Lower lobe of right lung (tissue), 2 donors: ENCODE data around the gene NFIA. TPM values are rescaled to one million over a fixed set of nuclear protein-coding genes. Genes with fewer than 3 reads are reported as not detected.
A peak's percentile ranks its signal among the peaks of the same experiment; 100 is the strongest.

Experiments
- ATAC-seq, 2 donors: fragments of 200-7000 bp; cut with Tn5 transposase; one replicate each; pipeline ENCODE4 v1.9.1; 2020 to 2022; ENCODE audit warnings: mild to moderate bottlenecking in 2 of 2, moderate library complexity in 2 of 2
- DNase-seq: peaks from one replicate; pipeline ENCODE4 v3.0.0-alpha.2; 2020
- H3K27ac ChIP-seq: fragments of 200-600 bp; one replicate; pipeline ENCODE4 v1.8.0; 2022
- H3K27me3 ChIP-seq: fragments of 200-600 bp; one replicate; pipeline ENCODE4 v1.8.0; 2022; ENCODE audit warnings: low read depth
- H3K36me3 ChIP-seq: fragments of 200-600 bp; one replicate; pipeline ENCODE4 v1.8.0; 2022; ENCODE audit warnings: mild to moderate bottlenecking
- H3K4me1 ChIP-seq: fragments of 200-600 bp; one replicate; pipeline ENCODE4 v1.8.0; 2022
- H3K4me3 ChIP-seq: fragments of 200-600 bp; one replicate; pipeline ENCODE4 v1.8.0; 2022; ENCODE audit warnings: mild to moderate bottlenecking
- H3K9me3 ChIP-seq: fragments of 200-600 bp; one replicate; pipeline ENCODE4 v1.8.0; 2022
- intact Hi-C: fragments of 100-400 bp; cut with DNase I; formaldehyde crosslinking; loops from one replicate; pipeline ENCODE4 v1.11.0; 2022
- total RNA-seq: library from RNA; stranded (reverse); fragmentation: NEBNext Ultra II Directional; extraction: Animal tissue kit (Norgen Biotek cat#: 25700); gene quantifications from one replicate; pipeline ENCODE4 v1.2.1, GENCODE V29; 2021
- TF ChIP-seq, protein P1 (sequence below): fragments of 200-600 bp; IDR thresholded peaks from one replicate; pipeline ENCODE4 v1.8.0; 2022; ENCODE audit warnings: antibody characterized with exemption, mild to moderate bottlenecking
- donor health status: DM: no; HTN: yes; CAD: no; lungs with severe emphysema.

The NFIA gene
- total RNA-seq, 1 donor from 2014 or later: 70.0 TPM

DNA sequence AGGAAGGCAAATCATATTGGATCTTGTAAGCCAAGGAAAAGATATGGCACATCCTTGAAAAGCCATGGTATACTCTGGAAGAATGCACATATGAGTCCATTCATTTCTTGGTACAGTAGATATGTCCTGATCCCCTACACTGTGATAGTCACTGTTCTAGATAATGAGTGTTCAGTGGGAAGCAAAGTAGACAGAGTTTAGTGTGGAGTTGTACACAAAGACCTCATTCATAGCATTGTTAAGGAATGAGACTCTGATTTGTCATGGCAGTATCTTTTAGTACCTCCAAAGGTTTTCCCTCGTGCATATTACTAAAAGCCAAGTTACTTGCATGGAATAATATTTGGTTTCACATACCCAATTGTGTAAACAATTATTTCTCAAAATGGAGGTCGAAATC is 204.7 kb downstream of the NFIA start:
- ATAC-seq (peak in 1 of 2 donors; percentile 13), DNase-seq (no peak)
- intact Hi-C loops: no loop called here
- TF ChIP-seq, protein P1, sequence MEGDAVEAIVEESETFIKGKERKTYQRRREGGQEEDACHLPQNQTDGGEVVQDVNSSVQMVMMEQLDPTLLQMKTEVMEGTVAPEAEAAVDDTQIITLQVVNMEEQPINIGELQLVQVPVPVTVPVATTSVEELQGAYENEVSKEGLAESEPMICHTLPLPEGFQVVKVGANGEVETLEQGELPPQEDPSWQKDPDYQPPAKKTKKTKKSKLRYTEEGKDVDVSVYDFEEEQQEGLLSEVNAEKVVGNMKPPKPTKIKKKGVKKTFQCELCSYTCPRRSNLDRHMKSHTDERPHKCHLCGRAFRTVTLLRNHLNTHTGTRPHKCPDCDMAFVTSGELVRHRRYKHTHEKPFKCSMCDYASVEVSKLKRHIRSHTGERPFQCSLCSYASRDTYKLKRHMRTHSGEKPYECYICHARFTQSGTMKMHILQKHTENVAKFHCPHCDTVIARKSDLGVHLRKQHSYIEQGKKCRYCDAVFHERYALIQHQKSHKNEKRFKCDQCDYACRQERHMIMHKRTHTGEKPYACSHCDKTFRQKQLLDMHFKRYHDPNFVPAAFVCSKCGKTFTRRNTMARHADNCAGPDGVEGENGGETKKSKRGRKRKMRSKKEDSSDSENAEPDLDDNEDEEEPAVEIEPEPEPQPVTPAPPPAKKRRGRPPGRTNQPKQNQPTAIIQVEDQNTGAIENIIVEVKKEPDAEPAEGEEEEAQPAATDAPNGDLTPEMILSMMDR: no peak
- Histone ChIP-seq H3K27ac (no peak overlapping the region), H3K27me3 (no peaks in the 10 kb centered on the region), H3K9me3 (no peaks in the 10 kb centered on the region), H3K36me3 (no peaks in the 10 kb centered on the region), H3K4me1 (peaks cover 18% of the 10 kb centered on the region), H3K4me3 (no peak overlapping the region)

DNA sequence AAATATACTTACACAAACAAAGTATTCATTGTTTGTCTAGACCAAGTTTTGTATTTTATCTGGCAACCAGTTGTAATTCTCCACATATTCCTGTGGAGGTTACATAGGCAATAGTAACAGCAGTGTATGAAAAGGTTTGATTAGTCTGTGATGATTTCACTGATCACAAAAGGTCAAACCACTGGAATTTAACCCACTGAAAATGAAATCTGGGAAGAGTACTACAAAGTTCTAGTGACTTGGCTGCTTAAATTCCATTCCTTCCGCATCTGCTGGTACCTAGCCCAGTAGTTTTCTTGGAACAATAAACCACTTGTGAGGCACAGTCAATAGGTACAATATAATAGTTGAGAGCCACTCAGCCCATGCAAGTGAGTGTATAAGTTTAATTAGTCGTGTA is 205.4 kb downstream of the NFIA start:
- no peaks in the 10 kb centered on the region for H3K36me3 ChIP-seq
- no peaks in the 10 kb centered on the region for H3K9me3 ChIP-seq
- H3K27ac ChIP-seq: no peak overlapping the region
- DNase-seq (no peak), ATAC-seq (peak; percentile 69 to 88)
- peaks cover 18% of the 10 kb centered on the region for H3K4me1 ChIP-seq
- no peaks in the 10 kb centered on the region for H3K27me3 ChIP-seq
- no peak overlapping the region for H3K4me3 ChIP-seq
- TF ChIP-seq, protein P1: no peak
- intact Hi-C loops: no loop called here

DNA sequence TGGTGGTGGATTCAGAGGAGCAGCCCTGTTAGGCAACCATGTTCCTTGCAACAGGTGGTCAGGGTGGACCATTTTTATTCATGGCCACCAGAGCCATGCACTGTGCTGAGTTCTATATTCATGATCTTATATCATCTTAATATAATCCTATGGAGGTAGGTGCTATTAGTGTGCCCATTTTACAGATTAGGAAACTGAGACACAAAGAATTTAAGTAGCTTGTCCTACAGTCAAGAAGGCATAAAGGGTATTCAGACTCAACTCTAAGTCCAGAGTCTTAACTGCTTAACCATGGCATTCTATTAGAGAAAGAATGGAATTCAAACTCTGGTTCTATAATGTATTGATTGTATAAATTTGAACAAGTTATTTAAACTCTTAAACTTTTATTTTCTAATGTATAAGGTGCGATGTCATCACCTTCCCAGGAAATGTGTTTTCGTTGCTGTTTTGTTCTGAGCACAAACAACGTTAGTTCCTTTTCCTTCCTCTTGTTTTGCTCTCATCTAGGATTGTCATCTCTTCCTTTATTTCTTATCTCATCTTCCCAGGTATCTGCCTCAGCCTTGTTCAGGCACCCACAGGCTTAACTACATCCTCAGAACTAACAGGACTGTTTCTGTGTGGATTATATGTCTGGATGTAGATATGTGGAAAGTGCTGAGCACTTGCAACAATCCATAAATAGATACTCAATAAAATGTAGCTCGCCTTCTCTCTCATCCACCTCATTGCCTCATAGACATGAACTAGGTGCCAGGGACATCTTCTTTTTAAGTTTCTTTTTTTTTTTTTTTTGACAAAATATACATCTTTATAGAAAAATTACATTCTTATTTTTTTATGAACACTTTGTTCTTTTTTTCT is 207.1 kb downstream of the NFIA start:
- Histone ChIP-seq H3K4me3 (no peak overlapping the region), H3K4me1 (peaks cover 18% of the 10 kb centered on the region), H3K27ac (no peak overlapping the region), H3K27me3 (no peaks in the 10 kb centered on the region), H3K36me3 (no peaks in the 10 kb centered on the region), H3K9me3 (no peaks in the 10 kb centered on the region)
- ATAC-seq (no peak), DNase-seq (no peak)
- intact Hi-C loops: no loop called here
- TF ChIP-seq, protein P1: no peak

DNA sequence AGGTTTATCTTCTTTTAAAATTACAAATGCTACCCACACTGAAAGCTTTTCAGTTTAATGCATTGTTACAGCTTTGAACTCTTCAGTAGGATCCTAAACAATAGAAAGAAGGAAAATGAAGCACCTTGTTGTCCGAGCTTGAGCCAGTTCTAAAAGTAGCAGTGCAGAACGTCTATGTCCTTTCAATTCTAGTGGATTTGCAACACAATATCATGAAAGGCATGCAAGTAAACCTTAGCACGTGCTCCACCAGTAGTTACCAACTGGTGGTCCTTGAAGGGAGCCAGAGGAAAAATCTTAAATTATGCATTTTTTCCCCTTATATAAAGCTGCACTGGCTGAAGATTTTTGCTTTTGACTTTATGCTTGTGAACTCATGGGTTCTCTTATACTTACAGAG is 208.2 kb downstream of the NFIA start:
- Histone ChIP-seq H3K9me3 (no peaks in the 10 kb centered on the region), H3K4me3 (no peak overlapping the region), H3K27ac (no peak overlapping the region), H3K36me3 (no peaks in the 10 kb centered on the region), H3K4me1 (peaks cover 14% of the 10 kb centered on the region), H3K27me3 (no peaks in the 10 kb centered on the region)
- ATAC-seq (no peak), DNase-seq (no peak)
- TF ChIP-seq, protein P1: no peak
- intact Hi-C loops: no loop called here

DNA sequence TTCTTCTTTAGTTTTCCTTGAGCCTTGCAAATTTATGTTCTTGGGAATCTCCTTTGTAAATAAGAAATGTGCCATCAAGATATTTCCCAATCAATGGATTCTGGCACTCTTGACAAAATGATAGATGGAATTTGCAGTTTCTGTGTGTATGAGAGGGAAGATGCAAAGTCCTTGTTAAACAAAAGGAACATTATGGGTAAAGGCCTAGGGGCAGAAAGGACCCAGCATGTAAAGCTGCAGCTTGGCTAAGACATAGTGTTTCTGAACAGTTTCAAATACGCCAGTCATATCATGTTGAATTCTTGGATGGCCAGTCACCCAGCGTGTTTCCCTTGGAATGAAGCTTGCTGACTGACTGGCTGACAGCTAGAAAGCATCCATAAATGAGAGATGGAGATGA is 210.8 kb downstream of the NFIA start:
- intact Hi-C loops: no loop called here
- ATAC-seq: no peak
- Histone ChIP-seq H3K4me3 (no peak overlapping the region), H3K27me3 (no peaks in the 10 kb centered on the region), H3K36me3 (no peaks in the 10 kb centered on the region), H3K9me3 (no peaks in the 10 kb centered on the region), H3K4me1 (no peaks in the 10 kb centered on the region), H3K27ac (no peak overlapping the region)
- no peak for DNase-seq
- TF ChIP-seq, protein P1: no peak
